Uterus (tissue), 2 donors: Measurements from ENCODE around the gene NXN.

Source experiments
- CTCF ChIP-seq, 4 experiments: fragments of 200-600 bp in 2 of 4; fragments of 450-650 bp in 2 of 4; sonication (generic) in 2 of 4; IDR thresholded peaks; one replicate each; pipeline ENCODE4 v1.5.1; 2016 to 2019; ENCODE audit warnings: antibody characterized with exemption in 4 of 4, mild to moderate bottlenecking in 2 of 4, moderate library complexity in 1 of 4
- POLR2A ChIP-seq, 2 donors: fragments of 450-650 bp; IDR thresholded peaks; one replicate each; pipeline ENCODE4 v1.6.1; 2016; ENCODE audit warnings: antibody characterized with exemption in 2 of 2, mild to moderate bottlenecking in 1 of 2, moderate library complexity in 1 of 2

- TF ChIP-seq POLR2A (IDR thresholded peaks at IDR 0.05) (no peak), CTCF (IDR thresholded peaks at IDR 0.05) (no peak)
Measured at GRCh38 chr17:986322-986929, 6.8 kb upstream of the NXN start.
